Smooth muscle cell of the brain vasculature (primary cell): ENCODE measurements around the gene DRAM1.
A peak's percentile ranks its signal among the peaks of the same experiment; 100 is the strongest.
"Not testable (repeated sequence)": the region's sequence is repeated elsewhere in the genome, so short reads cannot be mapped to it uniquely, and the experiment has no call there.

Experiments used
- DNase-seq: peaks from one replicate; pipeline ENCODE4 v3.0.0-alpha.2; 2012; ENCODE audit warnings: low read depth, low spot score

Gene DRAM1

GRCh38 chr12:101876861-101877805, at the start of gene DRAM1:
TSS of gene DRAM1 (plus strand) at chr12:101877580. CDS start at chr12:101877790, 210 bp downstream.
- peak; percentile 65 for DNase-seq

- no peak for DNase-seq
Observed at GRCh38 chr12:101828463-101829196, 48.8 kb upstream of the DRAM1 start.

- no peak for DNase-seq
Observed at GRCh38 chr12:101829639-101830366, 47.6 kb upstream of the DRAM1 start.

GRCh38 chr12:101830367-101831325, 46.7 kb upstream of the DRAM1 start, which contains the start of gene GNPTAB:
TSS of gene GNPTAB (minus strand) at chr12:101830959. CDS start at chr12:101830675, 284 bp downstream.
- peak; percentile 85 for DNase-seq

- DNase-seq, result no peak
Observed at GRCh38 chr12:101832030-101832429, 45.4 kb upstream of the DRAM1 start.

- no peak for DNase-seq
Observed at GRCh38 chr12:101838628-101839323, 38.6 kb upstream of the DRAM1 start.

- DNase-seq, result peak; percentile 26
Observed at GRCh38 chr12:101839324-101840283, 37.8 kb upstream of the DRAM1 start.

GRCh38 chr12:101841069-101841468, 36.3 kb upstream of the DRAM1 start:
- DNase-seq, result no peak

GRCh38 chr12:101845137-101845711, 32.2 kb upstream of the DRAM1 start:
- no peak for DNase-seq

GRCh38 chr12:101847325-101847724, 30.1 kb upstream of the DRAM1 start:
- DNase-seq, result no peak

- DNase-seq, result no peak
Observed at GRCh38 chr12:101850199-101850598, 27.2 kb upstream of the DRAM1 start.

GRCh38 chr12:101852998-101853397, 24.4 kb upstream of the DRAM1 start:
- no peak for DNase-seq

GRCh38 chr12:101854747-101855146, 22.6 kb upstream of the DRAM1 start:
- DNase-seq, result no peak

- no peak for DNase-seq
Observed at GRCh38 chr12:101855364-101855884, 22.0 kb upstream of the DRAM1 start.

GRCh38 chr12:101855976-101856375, 21.4 kb upstream of the DRAM1 start:
- DNase-seq, result no peak

- DNase-seq, result not testable (repeated sequence)
Observed at GRCh38 chr12:101856614-101857013, 20.8 kb upstream of the DRAM1 start.

GRCh38 chr12:101857043-101857558, 20.3 kb upstream of the DRAM1 start:
- DNase-seq, result no peak

- DNase-seq, result no peak
Observed at GRCh38 chr12:101858361-101858760, 19.0 kb upstream of the DRAM1 start.
